ENCODE results near the gene IFI6.
"Not testable (repeated sequence)": the region's sequence is repeated elsewhere in the genome, so short reads cannot be mapped to it uniquely, and the experiment has no call there.

The IFI6 gene

DNA sequence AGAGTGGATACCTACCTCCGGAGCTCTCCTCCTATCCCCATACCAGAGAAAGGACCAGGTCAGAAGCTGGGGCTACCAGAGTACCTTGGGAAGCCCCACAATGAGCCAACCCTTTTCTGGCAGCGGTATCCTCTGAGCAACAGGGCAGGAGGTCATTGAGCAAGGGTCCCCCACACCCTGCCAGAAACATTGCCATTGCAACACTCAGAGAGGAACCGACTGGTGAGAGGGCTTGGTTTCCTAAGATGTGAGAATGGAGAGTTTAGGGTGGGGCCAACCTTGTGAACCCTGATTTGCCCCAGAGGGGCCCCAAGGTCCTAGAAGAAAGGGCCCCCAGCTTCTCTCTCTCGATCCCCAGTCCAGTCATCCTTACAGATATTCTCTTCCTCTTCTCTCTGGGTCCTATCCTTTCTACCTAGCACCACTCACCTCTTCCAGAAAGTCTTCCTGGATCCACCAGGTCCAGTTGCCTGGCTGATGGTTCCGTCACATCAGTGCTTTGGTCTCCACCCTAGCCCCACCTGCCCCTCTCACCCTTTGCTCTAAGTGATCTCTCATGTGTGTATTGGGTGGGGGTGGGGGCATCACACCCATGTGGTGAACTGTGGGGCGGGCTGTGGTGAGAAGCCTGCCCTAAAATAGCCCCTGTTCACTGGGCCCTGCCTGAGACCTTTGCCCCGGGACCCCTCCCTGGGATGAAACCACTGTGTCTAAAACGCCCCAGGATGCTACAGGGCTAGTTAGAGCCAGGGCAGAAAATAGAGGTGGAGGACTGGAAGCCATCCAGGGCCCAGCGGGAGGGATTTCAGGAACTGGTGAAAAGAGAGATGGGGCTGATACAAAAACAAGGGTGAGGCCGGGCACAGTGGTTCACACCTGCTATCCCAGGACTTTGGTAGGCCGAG, 45.7 kb downstream of the IFI6 start:
- no peak for FAIRE-seq

DNA sequence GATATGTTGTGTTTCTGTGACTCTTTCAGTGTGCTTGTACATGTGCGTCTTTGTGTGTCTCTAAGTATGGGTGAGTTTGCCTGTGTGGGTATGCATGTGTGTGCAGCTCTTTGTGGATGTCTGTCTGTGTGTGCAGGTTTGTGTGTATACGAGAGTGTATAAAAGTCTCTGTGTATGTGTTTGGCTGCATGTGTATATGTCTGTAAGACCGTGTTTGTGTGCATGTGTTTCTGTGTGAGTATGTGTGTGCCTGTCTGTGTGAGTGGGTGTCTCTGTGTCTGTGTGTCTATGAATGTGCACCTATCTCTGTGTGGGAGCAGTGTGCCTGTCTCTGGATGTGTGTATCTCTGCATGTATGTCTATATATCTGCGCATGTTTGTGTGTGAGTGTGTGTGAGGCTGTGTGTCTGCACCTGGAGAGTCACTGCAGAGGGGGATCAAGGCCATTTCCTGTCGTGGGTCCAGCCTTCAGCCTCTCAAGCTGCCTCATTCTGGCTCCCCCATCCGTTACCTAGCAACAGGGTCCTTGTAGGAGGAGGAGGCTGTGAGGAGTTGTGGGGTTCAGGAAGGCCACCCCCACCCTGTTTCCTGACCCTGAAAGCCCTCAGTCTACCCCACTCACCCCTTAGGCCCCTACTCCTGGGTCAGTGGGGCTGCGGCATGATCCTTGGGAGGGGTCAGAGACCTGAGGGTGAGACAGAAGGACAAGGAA, 47.4 kb downstream of the IFI6 start:
- no peak for FAIRE-seq

DNA sequence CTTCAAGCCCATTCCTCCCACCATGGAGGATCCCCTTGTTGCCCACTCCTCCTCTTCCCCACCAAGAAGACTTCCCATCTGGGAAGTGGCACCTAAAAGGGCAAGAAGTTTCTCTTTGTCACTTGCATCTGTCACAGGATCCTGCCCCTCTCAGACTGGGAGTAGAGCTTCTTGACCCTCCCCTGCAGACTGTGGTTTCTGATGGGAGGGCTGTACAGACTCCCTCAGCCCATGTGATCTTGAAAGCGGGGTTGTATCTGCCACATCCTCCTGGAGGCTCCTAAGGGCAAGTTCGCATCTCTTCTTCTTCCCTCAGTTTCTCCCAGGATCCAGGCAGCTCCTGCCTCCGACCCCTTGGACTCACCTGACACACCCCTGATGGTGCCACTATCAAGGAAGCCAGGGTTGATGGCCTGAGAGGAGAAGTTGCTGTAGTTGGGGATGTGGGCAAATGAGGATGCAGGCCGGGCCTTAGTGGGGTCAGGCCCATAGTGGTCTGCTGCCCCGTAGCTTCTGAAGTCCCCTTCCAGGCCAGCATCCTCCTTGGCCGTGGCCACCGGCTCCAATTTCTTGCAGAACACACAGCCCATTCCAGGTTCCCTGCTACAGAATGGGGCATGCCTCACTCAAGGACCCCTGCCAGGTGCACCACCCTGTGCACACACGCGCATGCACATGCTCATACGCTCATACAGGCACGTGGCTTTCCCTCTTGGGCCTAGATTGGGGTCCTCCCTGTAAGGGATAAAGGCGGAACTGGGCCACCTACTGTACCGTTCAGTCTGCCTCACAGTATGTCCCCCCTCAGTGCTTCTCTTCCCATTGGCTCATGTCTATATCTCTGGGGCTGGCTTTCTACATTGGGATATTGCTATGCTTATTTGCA, 48.4 kb downstream of the IFI6 start:
- FAIRE-seq: no peak

DNA sequence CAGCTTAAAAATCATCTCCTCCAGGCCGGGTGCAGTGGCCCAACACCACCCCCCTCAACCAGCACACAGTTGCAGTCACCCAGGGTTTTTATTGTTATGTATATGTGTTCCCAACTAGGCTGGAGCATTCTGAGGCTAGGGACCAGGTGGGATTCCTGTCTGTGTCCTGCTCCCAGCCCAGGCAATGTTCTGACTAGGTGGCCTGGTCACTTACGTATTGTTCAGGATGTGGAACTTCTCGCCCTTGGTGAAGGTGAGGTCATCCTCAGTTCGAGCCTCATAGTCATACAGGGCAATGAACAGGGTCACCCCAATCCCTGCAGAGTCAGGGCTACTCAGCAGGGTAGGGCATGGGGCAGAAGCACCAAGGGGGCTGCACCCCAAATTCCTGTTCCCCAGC, 49.2 kb downstream of the IFI6 start:
- no peak for FAIRE-seq

DNA sequence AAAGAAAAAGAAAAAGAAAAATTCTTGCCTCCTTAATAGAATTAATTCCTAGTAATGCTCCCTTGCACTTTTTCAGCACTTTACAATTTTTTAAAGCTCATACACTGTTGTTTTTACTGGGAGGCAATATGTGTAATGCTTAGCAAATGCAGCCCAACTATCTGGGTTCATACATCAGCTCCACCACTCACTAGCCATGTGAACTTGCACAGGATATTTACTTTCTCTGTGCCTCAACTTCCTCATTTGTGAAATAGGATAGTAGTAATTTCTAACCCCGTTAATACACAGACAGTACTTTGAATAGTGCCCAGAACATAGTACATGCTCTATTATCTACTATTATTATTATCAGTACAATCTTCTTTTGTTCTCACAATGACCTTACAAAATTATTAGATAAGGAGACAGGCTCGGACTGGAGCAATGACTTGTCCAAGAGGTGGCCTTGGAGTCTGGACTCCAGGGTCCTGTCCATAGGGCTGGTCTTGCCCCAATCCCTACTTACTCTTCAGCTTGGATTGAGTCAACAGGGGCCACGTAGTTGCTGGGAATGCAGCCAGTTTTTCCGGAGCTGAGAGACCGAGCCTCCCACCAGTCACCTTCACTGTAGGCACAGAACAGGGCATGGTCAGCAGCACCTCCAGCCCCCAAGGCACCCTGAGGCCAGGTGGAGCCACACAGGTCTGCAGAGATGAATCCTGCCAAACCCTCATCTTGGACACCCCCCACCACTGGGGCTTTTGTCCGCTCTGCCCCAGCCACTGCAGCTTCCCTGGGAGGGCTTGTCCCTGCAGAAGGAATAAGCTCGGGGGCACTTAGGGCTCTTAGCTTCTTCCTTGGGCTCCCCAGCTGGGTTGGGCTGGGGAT, 50.7 kb downstream of the IFI6 start:
- FAIRE-seq: no peak

- FAIRE-seq: not testable (repeated sequence)
Observed at GRCh38 chr1:27619782-27620438, 52.1 kb downstream of the IFI6 start.

GRCh38 chr1:27618341-27619082, 53.5 kb downstream of the IFI6 start:
- no peak for FAIRE-seq

GRCh38 chr1:27617420-27617819, 54.6 kb downstream of the IFI6 start:
- no peak for FAIRE-seq

DNA sequence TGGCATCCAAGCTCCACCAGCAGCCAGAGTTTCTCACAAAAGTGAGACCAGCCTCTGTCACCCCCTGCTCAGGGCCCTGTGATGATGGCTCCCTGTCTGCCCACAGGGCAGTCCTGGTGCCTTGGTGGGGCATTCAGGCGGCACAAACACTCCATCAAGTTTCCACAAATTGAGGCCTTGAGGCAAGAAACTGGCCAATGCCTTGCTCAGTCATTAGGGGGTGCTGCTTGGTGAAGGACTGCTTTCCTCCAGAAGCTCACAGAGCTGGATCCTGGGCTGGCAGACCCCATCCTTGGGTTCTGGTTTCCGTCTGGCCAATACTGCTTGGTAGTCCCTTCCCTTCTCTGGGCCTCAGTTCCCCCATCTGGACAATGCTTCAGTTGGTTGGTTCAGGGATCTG, 55.6 kb downstream of the IFI6 start:
- no peak for FAIRE-seq
